ENCODE results near the gene DIS3L2. TPM values are rescaled to one million over a fixed set of nuclear protein-coding genes. Genes with fewer than 3 reads are reported as not detected.

The DIS3L2 gene
- total RNA-seq, 4 donors from 2014 or later, result 16.1 to 26.7 (median 22.0) TPM

GRCh38 chr2:231991664-231992063 lies 30.2 kb downstream of the DIS3L2 start:
- Histone ChIP-seq H3K4me1 (peaks cover 10 to 22% (median 15%) of the 10 kb centered on the region in 4 donors), H3K4me3 (no peak overlapping the region), H3K27me3 (no peaks in the 10 kb centered on the region), H3K27ac (replicated peaks in 1 of 4) (no peak overlapping the region), H3K36me3 (no peaks in the 10 kb centered on the region), H3K9me3 (no peaks in the 10 kb centered on the region)
- WGBS, result 89% methylated on average over 3 of the region's 3 CpGs
- no peak for DNase-seq (ENCODE audit: extremely low spot score)
- no peak for TF ChIP-seq POLR2AphosphoS5 (IDR thresholded peaks at IDR 0.05)
- TF ChIP-seq, protein P1, sequence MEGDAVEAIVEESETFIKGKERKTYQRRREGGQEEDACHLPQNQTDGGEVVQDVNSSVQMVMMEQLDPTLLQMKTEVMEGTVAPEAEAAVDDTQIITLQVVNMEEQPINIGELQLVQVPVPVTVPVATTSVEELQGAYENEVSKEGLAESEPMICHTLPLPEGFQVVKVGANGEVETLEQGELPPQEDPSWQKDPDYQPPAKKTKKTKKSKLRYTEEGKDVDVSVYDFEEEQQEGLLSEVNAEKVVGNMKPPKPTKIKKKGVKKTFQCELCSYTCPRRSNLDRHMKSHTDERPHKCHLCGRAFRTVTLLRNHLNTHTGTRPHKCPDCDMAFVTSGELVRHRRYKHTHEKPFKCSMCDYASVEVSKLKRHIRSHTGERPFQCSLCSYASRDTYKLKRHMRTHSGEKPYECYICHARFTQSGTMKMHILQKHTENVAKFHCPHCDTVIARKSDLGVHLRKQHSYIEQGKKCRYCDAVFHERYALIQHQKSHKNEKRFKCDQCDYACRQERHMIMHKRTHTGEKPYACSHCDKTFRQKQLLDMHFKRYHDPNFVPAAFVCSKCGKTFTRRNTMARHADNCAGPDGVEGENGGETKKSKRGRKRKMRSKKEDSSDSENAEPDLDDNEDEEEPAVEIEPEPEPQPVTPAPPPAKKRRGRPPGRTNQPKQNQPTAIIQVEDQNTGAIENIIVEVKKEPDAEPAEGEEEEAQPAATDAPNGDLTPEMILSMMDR (IDR thresholded peaks at IDR 0.05), result no peak
- TF ChIP-seq EP300 (IDR thresholded peaks at IDR 0.05), result no peak
- no peak for TF ChIP-seq POLR2A (IDR thresholded peaks at IDR 0.05; ENCODE audit: low read depth)
- intact Hi-C loops (cut with DNase I), result no loop called here

- intact Hi-C loops (cut with DNase I), result no loop called here
- H3K36me3 ChIP-seq, result no peaks in the 10 kb centered on the region
- H3K4me1 ChIP-seq, result peaks cover under 1 to 10% (median 6%) of the 10 kb centered on the region in 4 donors
- no peak for DNase-seq (ENCODE audit: extremely low spot score)
- no peak overlapping the region for H3K4me3 ChIP-seq
- no peaks in the 10 kb centered on the region for H3K9me3 ChIP-seq
- WGBS, result 70% methylated on average over 5 of the region's 5 CpGs
- TF ChIP-seq, protein P1 (IDR thresholded peaks at IDR 0.05), result no peak
- TF ChIP-seq POLR2A (IDR thresholded peaks at IDR 0.05; ENCODE audit: low read depth) (no peak), POLR2AphosphoS5 (IDR thresholded peaks at IDR 0.05) (no peak), EP300 (IDR thresholded peaks at IDR 0.05) (no peak)
- H3K27ac ChIP-seq (replicated peaks in 1 of 4), result no peak overlapping the region
- H3K27me3 ChIP-seq, result no peaks in the 10 kb centered on the region
These were observed 31.4 kb downstream of the DIS3L2 start for GRCh38 chr2:231992888-231993287.

DNA sequence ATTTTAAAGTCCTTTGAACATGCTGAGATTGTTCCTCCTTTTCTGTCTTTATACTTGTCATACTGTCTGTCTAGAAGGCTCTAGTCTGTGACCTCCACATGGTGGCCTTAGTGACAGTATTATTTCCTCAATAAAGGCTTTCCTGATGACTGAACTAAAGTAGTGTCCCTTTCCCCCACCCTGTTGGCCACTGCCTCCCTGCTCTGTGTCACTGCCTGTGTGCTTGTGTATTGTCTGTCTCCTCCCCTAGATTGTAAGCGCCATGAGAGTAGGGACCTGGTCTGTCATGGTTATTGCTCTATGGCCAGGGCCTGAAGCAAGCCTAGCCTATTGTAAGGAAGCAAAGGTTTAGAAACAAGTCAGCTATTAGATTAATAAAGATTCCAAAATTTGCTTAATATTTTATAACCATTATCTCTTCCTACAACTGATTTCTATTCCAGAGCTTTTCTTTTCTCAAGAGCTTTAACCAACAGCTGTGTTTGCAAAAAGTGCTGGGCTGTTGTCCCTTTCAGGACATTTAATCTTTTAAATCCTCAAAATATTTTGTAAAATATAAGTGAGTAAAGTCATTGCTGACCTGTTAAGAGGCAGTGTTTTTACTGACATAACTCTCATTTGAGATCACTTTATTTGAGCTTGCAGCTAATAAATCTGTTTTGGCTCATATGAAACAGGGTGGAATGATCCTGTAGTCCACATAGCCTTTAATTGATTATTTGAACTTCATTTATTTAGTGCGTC lies 35.5 kb downstream of the DIS3L2 start:
- intact Hi-C loops (cut with DNase I), result no loop called here
- H3K9me3 ChIP-seq, result no peaks in the 10 kb centered on the region
- TF ChIP-seq, protein P1 (IDR thresholded peaks at IDR 0.05), result no peak
- TF ChIP-seq POLR2AphosphoS5 (IDR thresholded peaks at IDR 0.05) (no peak), EP300 (IDR thresholded peaks at IDR 0.05) (no peak)
- H3K36me3 ChIP-seq, result no peaks in the 10 kb centered on the region
- H3K4me1 ChIP-seq, result peaks cover 0 to 11% (median 5%) of the 10 kb centered on the region in 4 donors
- 91% methylated on average over 2 of the region's 2 CpGs for WGBS
- no peak for DNase-seq (ENCODE audit: extremely low spot score)
- no peak overlapping the region for H3K4me3 ChIP-seq
- no peak overlapping the region for H3K27ac ChIP-seq (replicated peaks in 1 of 4)
- no peaks in the 10 kb centered on the region for H3K27me3 ChIP-seq

GRCh38 chr2:231998046-231998445 lies 36.5 kb downstream of the DIS3L2 start:
- Histone ChIP-seq H3K36me3 (no peaks in the 10 kb centered on the region), H3K4me3 (no peak overlapping the region), H3K4me1 (peaks cover 0 to 11% (median 5%) of the 10 kb centered on the region in 4 donors), H3K9me3 (no peaks in the 10 kb centered on the region), H3K27ac (replicated peaks in 1 of 4) (no peak overlapping the region), H3K27me3 (no peaks in the 10 kb centered on the region)
- DNase-seq (ENCODE audit: extremely low spot score), result no peak
- TF ChIP-seq, protein P1 (IDR thresholded peaks at IDR 0.05), result no peak
- TF ChIP-seq POLR2AphosphoS5 (IDR thresholded peaks at IDR 0.05) (no peak), POLR2A (IDR thresholded peaks at IDR 0.05; ENCODE audit: low read depth) (no peak), EP300 (IDR thresholded peaks at IDR 0.05) (no peak)
- intact Hi-C loops (cut with DNase I), result no loop called here

DNA sequence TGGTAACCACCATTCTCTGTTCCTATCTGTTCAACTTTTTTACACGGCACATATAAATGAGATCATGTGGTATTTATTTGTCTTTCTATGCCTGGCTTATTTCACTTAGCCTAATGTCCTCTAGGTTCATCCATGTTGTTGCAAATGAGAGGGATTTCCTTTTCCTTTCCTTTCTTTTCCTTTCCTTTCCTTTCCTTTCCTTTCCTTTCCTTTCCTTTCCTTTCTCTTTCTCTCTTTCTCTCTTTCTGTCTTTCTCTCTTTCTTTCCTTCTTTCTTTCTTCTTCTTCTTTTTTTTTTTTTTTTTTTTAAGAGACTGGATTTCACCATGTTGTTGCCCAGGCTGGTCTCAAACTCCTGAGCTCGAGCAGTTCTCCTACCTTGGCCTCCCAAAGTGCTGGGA lies 38.9 kb downstream of the DIS3L2 start:
- Histone ChIP-seq H3K4me1 (peaks cover 0 to 11% (median 5%) of the 10 kb centered on the region in 4 donors), H3K27ac (replicated peaks in 1 of 4) (no peak overlapping the region), H3K9me3 (no peaks in the 10 kb centered on the region), H3K36me3 (no peaks in the 10 kb centered on the region), H3K4me3 (no peak overlapping the region), H3K27me3 (no peaks in the 10 kb centered on the region)
- WGBS, result 79% methylated on average over 2 of the region's 2 CpGs
- TF ChIP-seq POLR2AphosphoS5 (IDR thresholded peaks at IDR 0.05) (no peak), EP300 (IDR thresholded peaks at IDR 0.05) (no peak)
- no peak for DNase-seq (ENCODE audit: extremely low spot score)
- intact Hi-C loops (cut with DNase I), result no loop called here

Data from esophagus muscularis mucosa (tissue), 4 donors.